ENCODE data around the gene SPECC1.

DNA sequence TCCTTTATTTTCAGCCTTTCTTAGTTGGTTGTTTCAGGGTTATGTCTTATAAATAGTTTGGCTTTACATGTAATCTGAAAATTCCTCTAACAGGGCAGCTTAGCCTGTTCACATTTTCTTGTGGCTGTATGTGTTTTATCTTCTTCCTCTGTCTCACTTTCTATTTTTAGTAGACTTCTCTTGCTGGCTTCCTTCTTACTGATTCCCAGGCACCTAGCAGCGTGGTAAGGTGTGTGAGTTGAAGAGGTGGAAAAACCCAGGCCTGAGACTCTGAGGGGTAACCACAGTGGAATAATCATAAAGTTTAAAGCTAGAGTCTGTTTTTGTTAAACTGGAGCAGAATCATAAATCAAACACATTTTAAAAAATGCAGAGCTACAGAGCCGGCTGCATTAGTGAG, 267.3 kb downstream of the SPECC1 start:
- no peak for TF ChIP-seq POLR2A (IDR thresholded peaks at IDR 0.05)
- TF ChIP-seq, protein P1, sequence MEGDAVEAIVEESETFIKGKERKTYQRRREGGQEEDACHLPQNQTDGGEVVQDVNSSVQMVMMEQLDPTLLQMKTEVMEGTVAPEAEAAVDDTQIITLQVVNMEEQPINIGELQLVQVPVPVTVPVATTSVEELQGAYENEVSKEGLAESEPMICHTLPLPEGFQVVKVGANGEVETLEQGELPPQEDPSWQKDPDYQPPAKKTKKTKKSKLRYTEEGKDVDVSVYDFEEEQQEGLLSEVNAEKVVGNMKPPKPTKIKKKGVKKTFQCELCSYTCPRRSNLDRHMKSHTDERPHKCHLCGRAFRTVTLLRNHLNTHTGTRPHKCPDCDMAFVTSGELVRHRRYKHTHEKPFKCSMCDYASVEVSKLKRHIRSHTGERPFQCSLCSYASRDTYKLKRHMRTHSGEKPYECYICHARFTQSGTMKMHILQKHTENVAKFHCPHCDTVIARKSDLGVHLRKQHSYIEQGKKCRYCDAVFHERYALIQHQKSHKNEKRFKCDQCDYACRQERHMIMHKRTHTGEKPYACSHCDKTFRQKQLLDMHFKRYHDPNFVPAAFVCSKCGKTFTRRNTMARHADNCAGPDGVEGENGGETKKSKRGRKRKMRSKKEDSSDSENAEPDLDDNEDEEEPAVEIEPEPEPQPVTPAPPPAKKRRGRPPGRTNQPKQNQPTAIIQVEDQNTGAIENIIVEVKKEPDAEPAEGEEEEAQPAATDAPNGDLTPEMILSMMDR (IDR thresholded peaks at IDR 0.05) = no peak
